Measurements from ENCODE around the gene TRIM10.

- no peak for TF ChIP-seq CTCF (IDR thresholded peaks at IDR 0.05)
- TF ChIP-seq EP300 (IDR thresholded peaks at IDR 0.05), result no peak
- TF ChIP-seq POLR2AphosphoS5 (IDR thresholded peaks at IDR 0.05), result no peak
- no peak for TF ChIP-seq POLR2A (IDR thresholded peaks at IDR 0.05)
These were observed 27.5 kb upstream of the TRIM10 start for GRCh38 chr6:30188541-30188940.
